ENCODE data around the gene MYPN. TPM values are rescaled to one million over a fixed set of nuclear protein-coding genes. Genes with fewer than 3 reads are reported as not detected.

MYPN gene
- total RNA-seq, 2 experiments from 2014 or later = not detected

DNA sequence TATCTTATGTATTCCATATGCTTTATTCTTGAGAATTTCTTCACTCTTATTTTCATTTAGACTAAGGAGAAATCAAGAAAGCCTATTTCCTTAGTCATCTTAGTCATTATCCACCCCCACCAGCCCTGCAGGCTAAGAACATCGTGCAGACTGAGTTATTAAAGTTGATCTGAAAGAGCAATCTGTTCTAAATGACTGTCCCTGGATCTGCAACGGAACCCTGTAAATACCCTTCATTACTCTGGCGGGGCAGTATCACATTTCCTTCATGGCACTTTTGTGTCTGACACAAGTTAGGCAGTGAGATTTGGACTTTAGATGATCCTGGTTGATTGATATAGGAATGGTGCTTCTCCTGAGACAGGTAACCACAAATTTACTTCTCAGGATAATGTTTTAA is 3.5 kb upstream of the MYPN start:
- H3K27me3 Mint-ChIP-seq = peaks cover 16% of the 10 kb centered on the region
- no peaks in the 10 kb centered on the region for H3K27me3 ChIP-seq (ENCODE audit: control insufficient read depth in 1 of 2, insufficient read depth in 2 of 2, low read length in 2 of 2)
- TF ChIP-seq, protein P1, sequence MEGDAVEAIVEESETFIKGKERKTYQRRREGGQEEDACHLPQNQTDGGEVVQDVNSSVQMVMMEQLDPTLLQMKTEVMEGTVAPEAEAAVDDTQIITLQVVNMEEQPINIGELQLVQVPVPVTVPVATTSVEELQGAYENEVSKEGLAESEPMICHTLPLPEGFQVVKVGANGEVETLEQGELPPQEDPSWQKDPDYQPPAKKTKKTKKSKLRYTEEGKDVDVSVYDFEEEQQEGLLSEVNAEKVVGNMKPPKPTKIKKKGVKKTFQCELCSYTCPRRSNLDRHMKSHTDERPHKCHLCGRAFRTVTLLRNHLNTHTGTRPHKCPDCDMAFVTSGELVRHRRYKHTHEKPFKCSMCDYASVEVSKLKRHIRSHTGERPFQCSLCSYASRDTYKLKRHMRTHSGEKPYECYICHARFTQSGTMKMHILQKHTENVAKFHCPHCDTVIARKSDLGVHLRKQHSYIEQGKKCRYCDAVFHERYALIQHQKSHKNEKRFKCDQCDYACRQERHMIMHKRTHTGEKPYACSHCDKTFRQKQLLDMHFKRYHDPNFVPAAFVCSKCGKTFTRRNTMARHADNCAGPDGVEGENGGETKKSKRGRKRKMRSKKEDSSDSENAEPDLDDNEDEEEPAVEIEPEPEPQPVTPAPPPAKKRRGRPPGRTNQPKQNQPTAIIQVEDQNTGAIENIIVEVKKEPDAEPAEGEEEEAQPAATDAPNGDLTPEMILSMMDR (IDR thresholded peaks at IDR 0.05) = no peak
- H3K36me3 Mint-ChIP-seq (ENCODE audit: low read depth) = no peaks in the 10 kb centered on the region
- no peak overlapping the region for H3K27ac Mint-ChIP-seq
- no peaks in the 10 kb centered on the region for H3K4me1 ChIP-seq (ENCODE audit: insufficient read depth, low read length)
- no peak overlapping the region for H3K4me3 ChIP-seq (ENCODE audit: low read length)
- no peaks in the 10 kb centered on the region for H3K36me3 ChIP-seq (ENCODE audit: insufficient read depth, low read length)
- no peaks in the 10 kb centered on the region for H3K9me3 ChIP-seq (ENCODE audit: control insufficient read depth in 1 of 2, insufficient read depth in 1 of 2, low read length in 2 of 2)
- H3K4me3 Mint-ChIP-seq = no peak overlapping the region
- DNase-seq (no peak), ATAC-seq (ENCODE audit: poor library complexity) (no peak)
- POLR2A ChIA-PET = no interaction called here
- intact Hi-C loops (cut with DNase I, micrococcal nuclease) = no loop called here
- no peaks in the 10 kb centered on the region for H3K9me3 Mint-ChIP-seq
- H3K4me1 Mint-ChIP-seq (ENCODE audit: low read depth) = no peaks in the 10 kb centered on the region
- CTCF ChIA-PET = no interaction called here
- H3K27ac ChIP-seq (ENCODE audit: low read depth in 1 of 2, low read length in 2 of 2) = no peak overlapping the region

DNA sequence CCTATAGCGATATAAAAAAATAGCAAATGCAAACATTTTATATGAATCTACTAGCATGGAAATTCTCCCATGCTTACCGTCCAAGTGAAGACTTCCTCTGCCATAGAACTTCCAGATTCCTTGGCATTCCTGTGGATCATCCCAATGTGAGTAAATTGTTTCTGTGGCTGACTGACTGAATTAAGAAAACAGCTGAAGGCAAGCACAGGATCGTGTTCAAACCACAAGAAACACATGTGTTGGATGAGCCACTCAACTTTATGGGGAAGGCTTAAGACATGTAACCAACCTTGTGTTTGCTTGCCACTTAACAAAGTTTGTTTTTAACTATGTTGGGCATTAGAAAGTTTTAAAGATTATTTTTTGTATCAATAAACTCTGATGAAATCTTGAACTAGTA is 2.6 kb upstream of the MYPN start:
- Mint-ChIP-seq H3K4me1 (ENCODE audit: low read depth) (no peaks in the 10 kb centered on the region), H3K4me3 (no peak overlapping the region), H3K27ac (no peak overlapping the region), H3K27me3 (peaks cover 16% of the 10 kb centered on the region), H3K9me3 (no peaks in the 10 kb centered on the region), H3K36me3 (ENCODE audit: low read depth) (no peaks in the 10 kb centered on the region)
- no peak for DNase-seq
- Histone ChIP-seq H3K4me1 (ENCODE audit: insufficient read depth, low read length) (no peaks in the 10 kb centered on the region), H3K27me3 (ENCODE audit: control insufficient read depth in 1 of 2, insufficient read depth in 2 of 2, low read length in 2 of 2) (no peaks in the 10 kb centered on the region), H3K9me3 (ENCODE audit: control insufficient read depth in 1 of 2, insufficient read depth in 1 of 2, low read length in 2 of 2) (no peaks in the 10 kb centered on the region), H3K4me3 (ENCODE audit: low read length) (no peak overlapping the region), H3K27ac (ENCODE audit: low read depth in 1 of 2, low read length in 2 of 2) (no peak overlapping the region), H3K36me3 (ENCODE audit: insufficient read depth, low read length) (no peaks in the 10 kb centered on the region)
- intact Hi-C loops (cut with DNase I, micrococcal nuclease) = no loop called here
- ChIA-PET CTCF (interaction anchor here (0.7 kb wide), 1 partner anchor 10 kb away, joined by 3 read pairs; no protein-coding TSS in a partner anchor), POLR2A (interaction anchor here (0.7 kb wide), 1 partner anchor 486 kb away, joined by 3 read pairs; no protein-coding TSS in a partner anchor)
- no peak for ATAC-seq (ENCODE audit: poor library complexity)
- TF ChIP-seq, protein P1 (IDR thresholded peaks at IDR 0.05) = no peak

DNA sequence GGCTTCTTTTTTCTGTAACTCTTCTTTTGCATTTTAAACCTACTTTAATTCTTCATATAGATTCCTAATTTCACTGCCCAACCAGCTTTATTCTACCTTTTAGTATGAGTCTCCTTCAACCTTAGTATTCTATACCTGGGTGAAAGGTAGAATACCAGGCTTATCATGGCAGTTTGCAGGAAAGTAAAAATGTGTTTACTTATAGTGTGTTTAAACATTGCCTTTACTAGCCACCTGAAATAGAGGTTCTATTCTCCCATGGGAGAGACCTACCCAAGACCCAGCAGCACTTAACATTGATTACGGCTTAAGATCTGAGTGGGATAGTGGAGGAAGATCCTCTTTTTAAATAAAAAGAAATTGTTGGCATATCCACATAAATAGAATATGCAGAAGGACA is 1.6 kb upstream of the MYPN start:
- no peaks in the 10 kb centered on the region for H3K36me3 Mint-ChIP-seq (ENCODE audit: low read depth)
- H3K4me3 Mint-ChIP-seq = no peak overlapping the region
- no peak overlapping the region for H3K4me3 ChIP-seq (ENCODE audit: low read length)

More for the DNA sequence above, 1.6 kb upstream of the MYPN start:
- CTCF ChIA-PET = no interaction called here
- TF ChIP-seq, protein P1 (IDR thresholded peaks at IDR 0.05) = no peak
- Histone ChIP-seq H3K9me3 (ENCODE audit: control insufficient read depth in 1 of 2, insufficient read depth in 1 of 2, low read length in 2 of 2) (no peaks in the 10 kb centered on the region), H3K4me1 (ENCODE audit: insufficient read depth, low read length) (no peaks in the 10 kb centered on the region), H3K27ac (ENCODE audit: low read depth in 1 of 2, low read length in 2 of 2) (no peak overlapping the region), H3K36me3 (ENCODE audit: insufficient read depth, low read length) (no peaks in the 10 kb centered on the region), H3K27me3 (ENCODE audit: control insufficient read depth in 1 of 2, insufficient read depth in 2 of 2, low read length in 2 of 2) (no peaks in the 10 kb centered on the region)
- POLR2A ChIA-PET = no interaction called here
- no peak for DNase-seq
- H3K27me3 Mint-ChIP-seq = peaks cover 16% of the 10 kb centered on the region
- H3K27ac Mint-ChIP-seq = no peak overlapping the region
- H3K9me3 Mint-ChIP-seq = no peaks in the 10 kb centered on the region
- intact Hi-C loops (cut with DNase I, micrococcal nuclease) = no loop called here
- H3K4me1 Mint-ChIP-seq (ENCODE audit: low read depth) = no peaks in the 10 kb centered on the region
- ATAC-seq (ENCODE audit: poor library complexity) = no peak

Measured in CD4-positive, alpha-beta T cell (primary cell).